ENCODE data around the gene XPNPEP2.

XPNPEP2 gene

GRCh38 chrX:129804806-129805205, 66.0 kb downstream of the XPNPEP2 start:
- no peak for DNase-seq

DNA sequence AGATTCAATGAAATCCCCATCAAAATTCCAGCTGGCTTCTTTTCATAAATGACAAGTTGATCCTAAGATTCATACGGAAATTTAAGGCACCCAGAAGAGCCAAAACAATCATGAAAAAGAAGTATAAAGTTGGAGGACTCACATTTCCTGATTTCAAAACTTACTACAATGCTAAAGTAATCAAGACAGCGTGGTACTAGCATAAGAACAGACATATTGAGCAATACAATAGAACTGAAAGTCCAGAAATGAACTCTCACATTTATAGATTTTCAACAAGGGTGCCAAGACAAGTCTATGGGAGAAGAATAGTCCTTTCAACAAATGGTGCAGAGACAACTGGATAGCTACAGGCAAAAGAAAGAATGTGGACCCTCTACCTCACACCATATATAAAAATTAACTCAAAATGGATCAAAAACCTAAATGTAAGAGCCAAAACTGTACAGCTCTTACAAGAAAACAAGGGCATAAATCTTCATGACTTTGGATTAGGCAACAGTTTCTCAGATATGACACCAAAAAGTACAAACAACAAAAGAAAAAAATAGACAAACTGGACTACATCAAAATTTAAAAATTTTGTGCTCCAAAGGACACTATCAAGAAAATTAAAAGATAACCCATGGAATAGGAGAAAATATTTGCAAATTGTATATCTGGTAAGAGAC, 69.5 kb downstream of the XPNPEP2 start:
- no peak for DNase-seq

DNA sequence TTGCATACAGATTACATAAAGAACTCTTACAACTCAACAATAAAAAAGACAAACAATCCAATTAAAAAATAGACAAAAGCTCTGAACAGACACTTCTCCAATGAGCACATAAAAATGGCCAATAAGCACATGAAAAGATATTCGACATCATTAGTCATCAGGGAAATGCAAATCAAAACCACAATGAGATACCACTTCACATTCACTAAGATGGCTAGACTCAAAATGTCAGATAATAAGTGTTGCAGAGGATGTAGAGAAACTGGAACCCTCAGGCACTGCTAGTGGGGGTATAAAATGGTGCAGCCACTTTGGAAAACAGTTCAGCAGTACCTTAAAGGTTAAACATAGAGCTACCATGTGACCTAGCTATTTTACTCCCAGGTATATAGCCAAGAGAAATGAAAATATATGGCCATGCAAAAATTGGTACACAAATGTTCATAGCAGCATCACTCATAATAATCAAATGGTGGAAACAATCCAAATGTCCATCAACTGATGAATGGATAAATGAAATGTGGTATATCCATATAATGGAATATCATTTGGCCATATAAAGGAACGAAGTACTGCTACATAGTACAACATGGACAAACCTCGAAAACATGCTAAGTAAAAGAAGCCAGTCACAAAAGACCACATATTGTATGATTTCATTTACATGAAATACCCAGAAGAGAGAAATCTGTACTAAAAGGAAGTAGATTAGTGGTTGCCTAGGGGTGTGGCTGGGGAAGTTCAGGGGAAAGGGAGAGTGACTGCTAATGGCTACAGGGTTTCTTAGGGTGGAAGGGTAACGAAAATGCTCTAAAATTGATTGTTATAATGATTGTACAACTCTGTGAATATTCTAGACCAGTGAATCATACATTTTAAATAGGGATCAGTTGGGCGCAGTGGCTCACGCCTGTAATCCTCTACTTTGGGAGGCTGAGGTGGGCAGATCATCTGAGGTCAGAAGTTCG, 70.3 kb downstream of the XPNPEP2 start:
- no peak for DNase-seq

- DNase-seq, result no peak
Observed at GRCh38 chrX:129813662-129814368, 75.0 kb downstream of the XPNPEP2 start.

DNA sequence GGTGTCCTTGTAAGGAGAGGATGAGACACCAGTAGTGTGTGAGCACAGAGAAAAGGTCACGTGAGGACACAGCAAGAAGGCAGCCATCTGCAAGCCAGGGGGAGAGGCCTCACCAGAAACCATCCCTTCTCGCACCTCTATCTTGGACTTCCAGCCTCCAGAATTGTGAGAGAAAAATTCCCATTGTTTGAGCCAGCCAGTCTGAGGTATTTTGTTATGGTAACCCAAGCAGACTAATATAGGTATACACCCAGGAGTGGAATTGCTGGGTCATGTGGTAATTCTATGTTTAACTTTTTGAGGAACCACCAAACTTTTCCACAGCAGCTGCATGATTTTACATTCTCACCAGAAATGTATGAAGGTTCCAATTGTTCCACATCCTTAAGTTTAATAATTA, 79.3 kb downstream of the XPNPEP2 start:
- no peak for DNase-seq

Measured in SW 1271 (cell line).